KG1 (cell line): Measurements from ENCODE around the gene DOCK1.

Experiments
- DNase-seq: peaks from one replicate; lab custom pipeline; 2025; lab: John Stamatoyannopoulos, UW

DOCK1 gene

DNA sequence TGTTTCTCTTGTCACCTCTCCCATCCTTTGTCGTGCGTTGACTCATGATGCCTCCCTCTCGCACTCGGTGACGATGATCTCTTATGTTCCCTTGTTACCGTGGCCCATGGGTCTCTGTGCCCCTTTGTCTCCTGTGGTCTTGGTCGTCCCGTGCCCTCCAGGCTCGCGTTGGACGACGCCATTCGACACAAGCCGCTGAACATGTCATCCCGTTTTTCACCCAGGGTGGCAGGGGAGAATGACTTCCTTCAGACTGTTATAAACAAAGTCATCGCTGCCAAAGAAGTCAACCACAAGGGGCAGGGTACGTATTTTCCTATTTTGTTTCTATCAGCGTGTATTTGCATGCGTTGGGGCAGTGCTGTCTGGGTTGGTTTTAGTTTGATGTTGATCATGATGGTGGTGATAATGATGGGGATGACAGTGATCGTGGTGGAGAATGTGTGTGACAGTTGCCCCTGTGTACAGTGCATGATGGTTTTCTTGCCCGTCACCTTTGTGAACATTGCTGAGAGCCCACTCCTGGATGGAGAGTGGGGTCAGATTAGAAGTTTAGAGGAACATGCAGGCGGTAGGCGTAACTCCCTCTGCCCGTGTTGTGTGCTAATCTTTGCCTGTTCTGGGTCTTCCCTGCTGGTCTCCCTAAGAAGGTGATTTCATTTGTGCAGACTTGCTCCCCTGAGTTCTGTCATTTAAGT is 107.0 kb downstream of the DOCK1 start:
- DNase-seq, result no peak

GRCh38 chr10:127012769-127013152 is 107.5 kb downstream of the DOCK1 start:
- no peak for DNase-seq

DNA sequence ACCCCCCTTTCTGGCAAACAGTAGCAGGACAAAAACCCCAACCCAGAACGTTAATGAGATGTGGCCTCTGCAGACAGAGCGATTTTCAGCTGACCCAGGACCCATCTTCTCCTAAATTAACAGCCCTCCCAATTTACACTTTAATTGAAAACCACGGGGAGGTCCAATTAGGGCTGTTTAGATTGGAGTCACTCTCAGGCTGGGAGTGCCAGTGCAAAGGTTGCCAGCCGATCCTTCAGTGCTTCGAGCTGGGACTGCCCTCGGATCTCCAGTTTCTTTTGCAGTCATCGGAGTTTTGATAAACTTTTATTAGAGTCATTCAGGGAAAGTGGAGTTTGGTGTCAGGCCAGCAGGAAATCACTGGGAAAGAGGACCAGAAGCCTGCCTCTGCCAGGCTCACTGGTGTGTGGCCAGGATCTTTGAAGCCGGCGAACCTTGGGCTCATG is 108.0 kb downstream of the DOCK1 start:
- DNase-seq, result no peak

DNA sequence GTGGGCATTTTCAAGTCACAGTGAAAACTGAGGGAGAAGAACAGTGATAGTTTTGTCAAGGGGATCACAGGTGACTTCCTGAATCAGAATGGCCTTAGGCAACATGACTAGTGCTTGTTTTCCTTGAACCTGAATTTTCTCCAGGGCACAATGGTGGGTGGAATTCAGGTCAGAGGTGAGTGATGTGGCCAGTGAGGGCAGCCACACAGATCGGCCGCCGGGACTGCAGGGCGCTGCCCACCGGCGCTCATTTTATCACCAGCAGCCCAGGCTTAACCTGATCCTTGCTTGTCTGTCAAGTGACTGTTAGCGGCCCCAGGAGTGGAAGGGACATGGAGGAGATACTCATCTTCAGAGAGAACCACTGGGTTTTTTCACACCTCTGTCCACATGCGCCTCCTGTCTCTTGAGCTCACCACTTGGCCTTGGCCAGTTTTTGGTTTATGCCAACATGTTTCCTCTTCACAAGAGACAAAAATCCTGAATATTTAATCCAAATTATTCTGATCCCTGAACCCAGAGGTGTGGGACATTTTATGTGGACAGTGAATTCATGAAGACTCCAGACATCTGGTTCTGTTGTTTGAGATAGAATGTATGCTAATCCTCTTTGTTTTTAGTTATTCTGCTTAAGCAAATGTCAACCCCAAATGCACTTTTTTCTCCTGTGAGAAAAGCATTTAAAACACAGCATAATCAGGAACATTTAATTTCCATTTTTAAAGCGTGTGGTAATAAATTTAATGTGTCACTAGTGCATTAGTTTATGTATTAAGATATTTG is 108.7 kb downstream of the DOCK1 start:
- DNase-seq, result no peak

DNA sequence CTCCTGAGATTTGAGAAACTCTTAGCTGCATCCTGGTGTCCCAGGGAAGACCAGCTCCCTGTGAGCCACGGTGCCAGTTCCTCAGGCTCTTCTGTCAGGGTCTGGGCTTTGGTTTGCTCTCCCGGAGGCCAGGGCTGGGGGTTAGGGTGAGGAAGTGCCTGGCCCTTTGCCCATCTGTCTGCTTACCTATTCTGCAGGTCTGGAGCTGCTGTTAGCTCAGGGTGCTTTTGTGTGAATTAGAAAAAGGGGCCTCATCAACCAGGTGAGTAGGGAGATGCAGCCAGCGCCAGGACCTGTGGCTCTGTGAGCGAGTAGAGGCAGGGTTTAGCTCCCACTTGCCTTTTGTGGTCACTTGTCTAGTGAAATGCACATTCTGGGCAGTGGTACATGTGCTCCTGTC is 109.4 kb downstream of the DOCK1 start:
- no peak for DNase-seq

GRCh38 chr10:127015373-127015772 is 110.1 kb downstream of the DOCK1 start:
- no peak for DNase-seq

- DNase-seq, result no peak
These were observed 111.1 kb downstream of the DOCK1 start for GRCh38 chr10:127016331-127016730.

- no peak for DNase-seq
These were observed 112.5 kb downstream of the DOCK1 start for GRCh38 chr10:127017541-127018297.

DNA sequence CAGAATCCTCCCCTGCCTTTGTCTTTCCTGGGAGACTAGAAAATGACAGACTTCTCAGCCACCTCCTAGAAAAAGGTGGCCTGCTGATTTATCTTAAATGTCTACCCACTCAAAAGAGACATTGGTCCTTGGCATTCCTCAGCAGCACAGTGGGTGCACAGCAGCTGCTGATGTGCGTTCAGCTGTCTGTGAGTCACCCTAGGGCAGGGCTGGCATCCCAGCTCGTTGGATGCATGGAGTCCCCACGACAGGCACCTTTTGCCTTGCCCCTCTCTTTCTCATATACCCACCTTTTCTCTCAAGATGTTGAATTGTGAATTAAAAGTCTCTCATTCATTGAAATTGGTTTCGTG is 113.0 kb downstream of the DOCK1 start:
- no peak for DNase-seq

GRCh38 chr10:127018766-127019165 is 113.5 kb downstream of the DOCK1 start:
- DNase-seq, result no peak

GRCh38 chr10:127020260-127020659 is 115.0 kb downstream of the DOCK1 start:
- DNase-seq, result no peak

- DNase-seq, result no peak
These were observed 116.6 kb downstream of the DOCK1 start for GRCh38 chr10:127021801-127022200.

GRCh38 chr10:127024685-127025435 is 119.6 kb downstream of the DOCK1 start:
- DNase-seq, result no peak

DNA sequence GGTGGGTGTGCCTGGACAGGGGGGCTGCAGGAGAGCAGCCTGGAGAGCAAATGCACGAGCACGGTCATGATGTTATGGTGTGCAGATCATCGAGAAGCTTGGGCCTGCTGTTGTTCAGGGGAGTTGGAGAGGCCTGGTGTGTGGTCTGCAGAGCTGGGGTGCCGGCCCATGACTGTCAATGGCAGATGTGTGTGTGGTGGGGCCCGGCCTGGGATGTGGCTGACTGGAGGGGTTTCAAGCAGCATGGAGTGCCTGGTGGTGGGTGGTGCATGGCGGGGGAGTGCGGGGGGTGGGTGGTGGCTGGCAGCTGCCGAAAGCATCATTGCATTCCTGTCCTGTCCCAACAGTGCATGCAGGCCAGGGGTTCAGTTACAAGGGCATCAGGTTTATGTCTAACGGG is 122.6 kb downstream of the DOCK1 start:
- DNase-seq, result no peak

- no peak for DNase-seq
These were observed 123.3 kb downstream of the DOCK1 start for GRCh38 chr10:127028556-127028955.

DNA sequence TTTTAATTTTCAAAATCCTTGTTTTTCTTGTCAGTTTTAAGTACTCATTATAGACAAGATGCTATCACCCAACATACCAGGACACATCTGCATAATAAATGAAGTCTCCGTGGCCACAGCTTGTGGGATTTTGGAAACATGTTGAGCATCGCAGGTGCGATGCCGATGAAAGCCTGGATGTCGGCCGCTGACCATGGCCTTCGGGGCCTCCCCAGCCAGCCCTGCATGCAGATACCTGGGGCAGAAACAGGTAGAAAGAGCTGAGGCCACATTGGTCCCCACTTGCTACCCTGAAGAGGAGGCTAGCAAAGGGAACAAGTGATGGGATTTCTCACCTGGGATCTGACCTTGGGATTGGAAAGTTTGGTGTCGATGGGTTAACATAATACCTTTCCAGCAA is 123.8 kb downstream of the DOCK1 start:
- DNase-seq, result no peak

DNA sequence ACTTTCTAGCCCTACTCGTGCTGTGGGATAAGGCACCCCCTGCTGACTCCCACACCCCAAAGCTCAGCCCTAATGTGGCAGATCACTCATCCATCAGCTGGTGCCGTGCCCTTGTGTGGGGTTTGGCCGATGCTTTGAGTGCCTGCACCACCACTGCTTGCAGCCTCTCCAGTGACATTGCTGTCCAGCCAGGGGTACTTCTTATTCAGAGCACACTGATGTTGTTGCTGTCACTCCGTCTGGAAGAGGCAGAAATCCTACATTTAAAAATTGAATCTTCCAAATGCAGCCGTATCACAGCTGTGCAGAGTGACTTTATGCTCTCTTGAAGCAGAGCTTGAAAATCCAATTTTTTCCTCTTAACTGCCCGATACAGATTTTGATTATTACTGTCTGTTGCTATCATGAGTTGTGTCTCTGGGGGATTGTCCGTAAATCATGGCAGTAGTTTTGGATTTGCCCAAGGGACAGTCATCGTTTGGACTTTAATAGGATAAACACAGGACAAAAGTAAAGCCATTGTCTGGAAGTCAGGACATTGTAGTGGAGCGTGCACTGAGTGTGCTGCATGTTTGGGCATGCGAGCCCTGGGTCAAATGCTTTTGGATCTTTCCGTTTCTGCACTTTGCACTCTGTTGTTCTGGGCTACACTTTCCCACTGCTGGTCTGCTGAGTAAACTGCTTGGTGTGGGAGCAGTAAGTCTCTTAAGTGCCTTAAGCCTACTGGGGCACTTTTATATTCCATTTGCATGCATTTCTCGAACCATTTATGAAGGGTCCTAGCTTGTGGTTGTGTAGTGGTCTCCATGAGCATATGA is 128.2 kb downstream of the DOCK1 start:
- DNase-seq, result no peak

DNA sequence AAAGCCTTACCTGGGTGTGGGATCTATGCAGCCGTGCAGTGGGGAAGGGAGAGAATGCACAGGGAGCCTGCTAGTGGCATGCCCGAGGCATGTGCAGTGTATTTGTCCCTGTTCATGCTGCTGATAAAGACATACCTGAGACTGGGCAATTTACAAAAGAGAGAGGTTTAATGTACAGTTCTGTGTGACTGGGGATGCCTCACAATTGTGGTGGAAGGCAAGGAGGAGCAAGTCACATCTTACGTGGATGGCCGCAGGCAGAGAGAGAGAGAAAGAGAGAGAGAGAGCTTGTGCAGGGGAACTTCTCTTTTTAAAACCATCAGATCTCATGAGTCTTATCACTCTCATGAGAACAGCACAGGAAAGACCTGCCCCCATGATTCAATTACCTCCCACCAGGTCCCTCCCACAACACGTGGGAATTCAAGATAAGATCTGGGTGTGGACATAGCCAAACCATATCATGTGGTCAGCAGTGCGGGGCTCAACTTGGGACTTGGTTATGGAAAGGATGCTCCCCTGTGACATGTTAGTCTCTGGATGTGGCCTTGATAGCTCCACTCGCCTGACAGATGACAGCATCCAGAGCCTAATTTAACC is 128.9 kb downstream of the DOCK1 start:
- DNase-seq, result no peak

DNA sequence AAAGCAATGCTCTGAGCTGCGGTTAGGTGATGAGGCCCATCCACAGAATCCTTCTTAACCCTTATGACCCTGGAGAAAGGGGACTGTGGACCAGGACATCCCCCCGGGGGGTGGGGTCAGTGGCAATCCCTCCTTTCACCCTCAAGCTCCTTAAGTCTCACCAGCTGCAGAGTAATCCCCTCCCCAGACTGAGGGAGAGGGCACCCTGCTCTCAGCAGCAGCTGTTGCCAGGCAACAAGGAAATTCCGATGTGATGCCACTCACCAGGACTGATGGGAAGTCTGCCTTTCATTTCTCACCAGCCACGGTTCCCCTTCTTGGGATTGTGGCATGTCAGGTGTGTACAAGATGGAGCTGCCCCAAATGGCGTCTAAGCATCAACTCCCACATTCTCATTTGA is 129.6 kb downstream of the DOCK1 start:
- DNase-seq, result no peak

GRCh38 chr10:127035827-127036226 is 130.6 kb downstream of the DOCK1 start:
- DNase-seq, result no peak

- no peak for DNase-seq
These were observed 131.8 kb downstream of the DOCK1 start for GRCh38 chr10:127036987-127037386.
